Nephron (organoid): ENCODE data around the gene XPNPEP1.

Experiments
- H3K27ac Mint-ChIP-seq, 3 experiments: 2 replicates each; pipeline ENCODE4 v1.8.0; 2020; ENCODE audit warnings: mixed read lengths in 3 of 3, mild to moderate bottlenecking in 2 of 3, moderate library complexity in 1 of 3
- H3K27me3 Mint-ChIP-seq: 2 replicates; pipeline ENCODE4 v1.8.0; 2021; ENCODE audit warnings: low read depth, mild to moderate bottlenecking, moderate library complexity, mixed read lengths
- H3K36me3 Mint-ChIP-seq: 2 replicates; pipeline ENCODE4 v1.8.0; 2020; ENCODE audit warnings: low read depth, mixed read lengths
- H3K4me1 Mint-ChIP-seq: 2 replicates; pipeline ENCODE4 v1.8.0; 2020; ENCODE audit warnings: mixed read lengths
- H3K4me3 Mint-ChIP-seq, 3 experiments: 2 replicates each; pipeline ENCODE4 v1.8.0; 2020; ENCODE audit warnings: mild to moderate bottlenecking in 3 of 3, mixed read lengths in 3 of 3, moderate library complexity in 2 of 3
- H3K9me3 Mint-ChIP-seq: 2 replicates; pipeline ENCODE4 v1.8.0; 2020; ENCODE audit warnings: mixed read lengths
- TF ChIP-seq, protein P1 (sequence below), 3 experiments: fragments of 200-600 bp; sonication (generic); IDR thresholded peaks; one replicate each; pipeline ENCODE4 v1.5.0; 2021; ENCODE audit warnings: antibody characterized with exemption in 3 of 3; ENCODE audit not compliant: unreplicated experiment in 3 of 3

XPNPEP1 gene

DNA sequence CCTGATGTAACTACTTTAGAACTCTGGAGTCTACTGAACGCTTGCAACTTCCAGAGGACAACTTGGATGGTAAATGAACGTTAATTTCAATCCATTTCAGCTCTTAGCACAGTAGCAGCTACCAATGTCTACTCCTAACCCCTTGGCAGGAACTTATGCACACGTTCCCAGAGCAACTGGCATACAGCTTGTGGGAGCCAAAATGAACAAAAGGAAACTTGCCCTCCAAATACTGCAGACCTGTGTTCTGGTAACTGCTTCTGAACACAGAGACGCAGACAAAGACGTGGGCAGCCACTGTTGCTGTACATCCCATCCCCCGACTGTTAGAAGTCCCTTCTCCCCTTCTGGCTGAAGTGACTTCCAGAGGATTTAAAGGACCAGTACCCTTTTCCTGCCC lies 61.3 kb downstream of the XPNPEP1 start:
- H3K9me3 Mint-ChIP-seq, result peaks cover 18% of the 10 kb centered on the region
- no peak overlapping the region for H3K27ac Mint-ChIP-seq
- TF ChIP-seq, protein P1, sequence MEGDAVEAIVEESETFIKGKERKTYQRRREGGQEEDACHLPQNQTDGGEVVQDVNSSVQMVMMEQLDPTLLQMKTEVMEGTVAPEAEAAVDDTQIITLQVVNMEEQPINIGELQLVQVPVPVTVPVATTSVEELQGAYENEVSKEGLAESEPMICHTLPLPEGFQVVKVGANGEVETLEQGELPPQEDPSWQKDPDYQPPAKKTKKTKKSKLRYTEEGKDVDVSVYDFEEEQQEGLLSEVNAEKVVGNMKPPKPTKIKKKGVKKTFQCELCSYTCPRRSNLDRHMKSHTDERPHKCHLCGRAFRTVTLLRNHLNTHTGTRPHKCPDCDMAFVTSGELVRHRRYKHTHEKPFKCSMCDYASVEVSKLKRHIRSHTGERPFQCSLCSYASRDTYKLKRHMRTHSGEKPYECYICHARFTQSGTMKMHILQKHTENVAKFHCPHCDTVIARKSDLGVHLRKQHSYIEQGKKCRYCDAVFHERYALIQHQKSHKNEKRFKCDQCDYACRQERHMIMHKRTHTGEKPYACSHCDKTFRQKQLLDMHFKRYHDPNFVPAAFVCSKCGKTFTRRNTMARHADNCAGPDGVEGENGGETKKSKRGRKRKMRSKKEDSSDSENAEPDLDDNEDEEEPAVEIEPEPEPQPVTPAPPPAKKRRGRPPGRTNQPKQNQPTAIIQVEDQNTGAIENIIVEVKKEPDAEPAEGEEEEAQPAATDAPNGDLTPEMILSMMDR (IDR thresholded peaks at IDR 0.05; ENCODE audit: unreplicated experiment in 3 of 3), result no peak
- H3K4me3 Mint-ChIP-seq, result no peak overlapping the region
- H3K36me3 Mint-ChIP-seq, result peaks cover 70% of the 10 kb centered on the region
- H3K4me1 Mint-ChIP-seq, result no peaks in the 10 kb centered on the region
- H3K27me3 Mint-ChIP-seq, result no peaks in the 10 kb centered on the region

DNA sequence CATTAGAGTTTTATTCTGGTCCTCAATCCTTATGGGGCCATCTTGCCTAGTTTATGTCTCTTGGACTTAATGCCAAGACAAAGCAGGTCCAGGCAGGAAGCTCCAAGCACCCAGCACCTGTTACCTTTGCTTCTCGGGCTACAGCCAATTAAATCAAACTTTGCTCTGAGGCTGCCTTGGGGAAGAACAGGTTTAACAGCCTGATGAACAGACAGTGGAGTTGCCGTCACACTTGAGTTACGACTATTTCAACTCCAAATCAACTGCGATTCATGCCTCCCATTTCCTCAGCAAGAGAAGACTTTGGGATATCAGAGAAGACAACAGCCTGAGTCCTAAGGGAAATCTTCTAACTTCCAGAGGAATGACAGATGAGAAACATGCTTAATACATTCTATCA lies 62.2 kb downstream of the XPNPEP1 start:
- H3K4me1 Mint-ChIP-seq, result no peaks in the 10 kb centered on the region
- H3K27me3 Mint-ChIP-seq, result no peaks in the 10 kb centered on the region
- peaks cover 63% of the 10 kb centered on the region for H3K36me3 Mint-ChIP-seq

DNA sequence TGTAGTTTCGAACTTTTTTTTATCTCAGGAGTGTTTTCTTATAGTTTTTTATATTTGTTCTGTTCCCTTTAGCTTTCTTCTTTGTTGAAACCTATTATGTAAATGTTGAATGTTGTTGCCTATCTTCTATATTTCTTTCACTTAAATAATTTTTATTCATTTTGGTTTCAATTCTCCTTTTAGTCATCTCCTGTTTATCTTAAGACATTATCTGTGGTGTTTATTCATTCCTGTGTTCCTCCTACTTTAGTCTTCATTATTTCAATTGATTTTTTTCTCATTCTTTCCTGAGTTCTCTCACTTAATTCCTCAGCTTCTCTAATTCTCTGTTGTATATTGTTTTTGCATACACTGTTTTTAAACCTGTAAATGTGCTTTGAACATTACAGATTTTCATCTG lies 64.1 kb downstream of the XPNPEP1 start:
- Mint-ChIP-seq H3K9me3 (peaks cover 17% of the 10 kb centered on the region), H3K4me1 (no peaks in the 10 kb centered on the region), H3K27me3 (no peaks in the 10 kb centered on the region), H3K27ac (no peak overlapping the region), H3K36me3 (peaks cover 45% of the 10 kb centered on the region), H3K4me3 (no peak overlapping the region)
- TF ChIP-seq, protein P1 (IDR thresholded peaks at IDR 0.05; ENCODE audit: unreplicated experiment in 3 of 3), result no peak

More for the DNA sequence above, 62.2 kb downstream of the XPNPEP1 start:
- TF ChIP-seq, protein P1 (IDR thresholded peaks at IDR 0.05; ENCODE audit: unreplicated experiment in 3 of 3), result no peak
- no peak overlapping the region for H3K4me3 Mint-ChIP-seq
- H3K9me3 Mint-ChIP-seq, result peaks cover 18% of the 10 kb centered on the region
- H3K27ac Mint-ChIP-seq, result peak overlapping the region; percentile 34 to 54 (median 43)

DNA sequence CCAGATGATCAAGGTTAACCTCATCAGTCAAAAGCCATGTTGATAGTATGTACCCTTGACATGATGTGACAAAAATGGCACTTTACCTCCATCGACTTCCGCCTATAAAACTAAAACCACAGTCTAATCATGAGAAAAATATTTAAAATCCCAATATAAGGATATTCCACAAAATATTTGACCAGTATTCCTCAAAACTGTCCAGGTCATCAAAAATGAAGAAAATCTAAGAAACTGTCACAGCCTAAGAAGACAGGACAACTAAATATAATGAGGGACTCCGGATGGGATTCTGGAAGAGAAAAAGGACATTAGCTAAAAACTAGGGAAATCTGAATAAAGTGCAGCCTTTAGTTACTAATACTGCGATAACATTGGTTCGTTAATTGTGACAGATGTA lies 67.6 kb downstream of the XPNPEP1 start:
- TF ChIP-seq, protein P1 (IDR thresholded peaks at IDR 0.05; ENCODE audit: unreplicated experiment in 3 of 3), result no peak
- Mint-ChIP-seq H3K27me3 (no peaks in the 10 kb centered on the region), H3K36me3 (peaks cover 16% of the 10 kb centered on the region), H3K27ac (no peak overlapping the region), H3K4me1 (no peaks in the 10 kb centered on the region), H3K9me3 (no peaks in the 10 kb centered on the region), H3K4me3 (no peak overlapping the region)

DNA sequence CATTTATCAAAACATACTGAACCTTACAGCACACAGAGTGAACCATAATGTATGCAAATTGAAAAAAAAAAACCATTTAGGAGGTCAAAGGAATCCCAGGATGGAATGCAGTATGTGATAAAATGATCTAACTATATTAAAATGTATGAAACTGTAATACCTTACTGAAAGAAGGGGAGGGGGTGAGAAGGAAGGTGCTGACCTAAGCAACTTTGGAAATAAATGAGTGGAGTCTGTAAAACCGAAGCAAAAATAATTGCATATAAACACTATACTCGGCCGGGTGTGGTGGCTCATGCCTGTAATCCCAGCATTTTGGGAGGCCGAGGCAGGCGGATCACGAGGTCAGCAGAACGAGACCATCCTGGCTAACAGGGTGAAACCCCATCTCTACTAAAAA lies 69.4 kb downstream of the XPNPEP1 start:
- H3K27ac Mint-ChIP-seq, result no peak overlapping the region
- TF ChIP-seq, protein P1 (IDR thresholded peaks at IDR 0.05; ENCODE audit: unreplicated experiment in 3 of 3), result no peak
- no peaks in the 10 kb centered on the region for H3K9me3 Mint-ChIP-seq

DNA sequence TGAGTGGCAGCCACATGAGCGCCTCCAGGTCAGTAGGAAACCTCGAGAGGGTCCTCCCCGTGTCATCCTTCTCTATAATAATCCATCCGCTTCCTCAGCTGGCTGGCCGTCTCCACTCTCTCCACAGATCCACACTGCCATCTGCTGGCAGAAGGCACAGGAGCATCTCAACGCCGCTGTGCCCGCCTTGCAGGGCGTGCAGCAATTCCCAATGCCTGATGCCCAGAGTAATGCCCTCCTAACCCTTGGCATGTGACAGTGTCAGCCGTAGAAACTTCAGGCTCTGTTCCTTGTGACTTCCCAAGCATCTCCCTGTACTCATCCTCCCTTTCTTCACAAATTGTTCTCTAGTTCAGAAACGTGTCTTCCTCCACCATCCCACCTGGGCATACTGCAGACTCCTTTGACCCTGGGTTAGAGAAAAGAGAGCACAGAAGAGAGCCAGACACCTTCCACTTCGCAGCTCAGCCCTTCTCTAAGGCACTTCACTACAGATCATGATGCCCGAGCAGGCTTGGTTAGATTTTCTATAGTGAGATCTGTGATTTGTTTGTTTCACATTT lies 70.8 kb downstream of the XPNPEP1 start:
- Mint-ChIP-seq H3K9me3 (no peaks in the 10 kb centered on the region), H3K27ac (no peak overlapping the region), H3K4me1 (no peaks in the 10 kb centered on the region), H3K36me3 (no peaks in the 10 kb centered on the region), H3K4me3 (no peak overlapping the region), H3K27me3 (no peaks in the 10 kb centered on the region)
- TF ChIP-seq, protein P1 (IDR thresholded peaks at IDR 0.05; ENCODE audit: unreplicated experiment in 3 of 3), result peak; percentile 90 to 91 (median 91)

More for the DNA sequence above, 69.4 kb downstream of the XPNPEP1 start:
- no peak overlapping the region for H3K4me3 Mint-ChIP-seq
- no peaks in the 10 kb centered on the region for H3K27me3 Mint-ChIP-seq
- H3K4me1 Mint-ChIP-seq, result no peaks in the 10 kb centered on the region
- no peaks in the 10 kb centered on the region for H3K36me3 Mint-ChIP-seq
